Measurements from ENCODE around the gene FEM1B.

FEM1B gene

DNA sequence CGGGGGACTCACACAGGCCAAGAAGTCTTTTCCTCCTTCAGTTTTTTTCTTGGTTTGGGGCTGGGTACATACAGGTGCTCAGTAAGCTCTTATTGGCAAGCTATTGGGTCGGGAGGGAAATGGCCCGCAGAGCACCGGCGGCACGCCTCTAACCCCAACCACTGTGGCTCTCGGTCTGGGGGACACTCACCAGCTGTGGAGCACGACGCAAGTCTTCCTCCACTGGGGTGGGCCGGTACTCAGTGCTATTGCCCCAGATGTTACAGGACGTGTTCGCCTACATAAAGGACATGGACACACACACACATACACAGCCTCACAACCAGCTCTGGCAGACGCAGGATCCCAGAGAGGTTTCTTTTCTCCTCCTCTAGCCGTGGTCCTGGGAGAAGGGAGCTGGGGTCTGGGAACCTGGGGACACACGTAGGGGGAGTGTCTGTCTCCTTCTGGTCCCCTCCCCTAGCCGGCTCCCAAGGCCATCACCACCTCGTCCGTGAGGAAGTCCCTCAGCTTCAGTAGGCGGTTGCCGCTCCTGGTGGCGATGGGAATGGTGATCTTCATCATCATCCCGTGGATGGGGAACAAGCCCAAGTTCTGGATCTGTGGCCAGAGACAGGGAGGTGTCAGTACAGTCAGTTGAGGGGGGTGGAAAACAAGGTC, 33.4 kb downstream of the FEM1B start:
- DNase-seq, result no peak

- no peak for DNase-seq
Measured at GRCh38 chr15:68311464-68311835, 33.9 kb downstream of the FEM1B start.

DNA sequence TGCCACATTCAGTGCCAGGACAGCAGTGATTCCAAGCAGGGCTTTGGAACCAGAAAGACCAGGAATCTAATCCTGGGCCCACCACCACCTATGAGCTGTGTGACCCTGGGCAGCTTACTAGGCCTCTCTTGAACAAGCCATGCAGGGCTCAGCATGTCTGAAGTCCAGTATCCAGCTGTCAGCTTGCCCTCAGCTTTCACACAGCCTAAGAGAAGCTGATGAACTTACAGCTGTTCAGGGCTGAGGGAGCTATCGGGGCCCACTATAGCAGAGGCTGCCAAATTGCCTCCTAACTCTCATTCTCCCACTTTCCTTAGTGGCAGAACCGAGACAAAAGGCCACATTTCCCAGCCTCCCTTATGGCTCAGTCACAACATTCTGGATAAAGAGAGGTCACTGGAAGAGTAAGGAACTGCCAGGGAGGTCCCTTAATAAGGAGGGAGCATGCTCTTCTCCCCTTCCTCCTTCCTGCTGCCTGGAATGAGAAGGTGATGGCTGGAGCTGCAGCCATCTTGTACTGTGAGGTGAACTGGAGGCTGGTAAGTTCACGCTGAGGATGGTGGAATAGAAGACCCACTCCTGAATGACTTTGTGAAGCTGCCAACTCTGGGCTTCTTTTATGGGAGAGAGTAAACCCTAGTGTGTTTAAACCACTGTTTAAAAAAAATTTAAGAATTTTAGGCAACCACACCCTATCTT, 34.5 kb downstream of the FEM1B start:
- DNase-seq, result no peak

DNA sequence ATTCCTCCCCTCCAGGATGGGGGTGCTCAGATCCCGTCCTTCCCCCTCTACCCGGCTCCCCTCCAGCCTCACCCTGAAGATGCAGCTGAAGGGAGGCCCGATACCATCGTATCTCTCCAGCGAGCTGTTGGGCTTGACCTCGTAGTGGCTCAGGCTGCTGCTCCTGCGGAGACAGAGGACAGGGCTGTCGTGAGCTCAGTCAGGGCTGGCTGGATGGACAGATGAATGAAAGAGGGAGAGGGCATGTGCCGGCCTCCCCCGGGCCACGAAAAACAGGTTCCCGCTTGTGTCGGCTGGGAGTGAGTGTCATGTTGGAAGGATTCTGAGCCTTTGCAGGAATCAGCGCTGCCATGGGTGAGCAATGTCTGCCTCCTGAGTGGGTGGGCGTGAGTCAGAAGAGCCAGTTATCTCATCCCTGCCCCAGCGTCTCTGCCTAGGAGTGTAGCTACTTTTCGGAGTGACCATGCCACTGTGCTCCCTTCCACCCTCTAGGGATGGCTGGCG, 35.2 kb downstream of the FEM1B start:
- no peak for DNase-seq

GRCh38 chr15:68313501-68314410, 36.2 kb downstream of the FEM1B start:
- DNase-seq, result no peak

- DNase-seq, result no peak
Measured at GRCh38 chr15:68314563-68314962, 37.0 kb downstream of the FEM1B start.

- no peak for DNase-seq
Measured at GRCh38 chr15:68315035-68315434, 37.5 kb downstream of the FEM1B start.

GRCh38 chr15:68315495-68316031, 38.0 kb downstream of the FEM1B start:
- DNase-seq, result no peak

GRCh38 chr15:68316061-68316804, 38.7 kb downstream of the FEM1B start:
- DNase-seq, result no peak

DNA sequence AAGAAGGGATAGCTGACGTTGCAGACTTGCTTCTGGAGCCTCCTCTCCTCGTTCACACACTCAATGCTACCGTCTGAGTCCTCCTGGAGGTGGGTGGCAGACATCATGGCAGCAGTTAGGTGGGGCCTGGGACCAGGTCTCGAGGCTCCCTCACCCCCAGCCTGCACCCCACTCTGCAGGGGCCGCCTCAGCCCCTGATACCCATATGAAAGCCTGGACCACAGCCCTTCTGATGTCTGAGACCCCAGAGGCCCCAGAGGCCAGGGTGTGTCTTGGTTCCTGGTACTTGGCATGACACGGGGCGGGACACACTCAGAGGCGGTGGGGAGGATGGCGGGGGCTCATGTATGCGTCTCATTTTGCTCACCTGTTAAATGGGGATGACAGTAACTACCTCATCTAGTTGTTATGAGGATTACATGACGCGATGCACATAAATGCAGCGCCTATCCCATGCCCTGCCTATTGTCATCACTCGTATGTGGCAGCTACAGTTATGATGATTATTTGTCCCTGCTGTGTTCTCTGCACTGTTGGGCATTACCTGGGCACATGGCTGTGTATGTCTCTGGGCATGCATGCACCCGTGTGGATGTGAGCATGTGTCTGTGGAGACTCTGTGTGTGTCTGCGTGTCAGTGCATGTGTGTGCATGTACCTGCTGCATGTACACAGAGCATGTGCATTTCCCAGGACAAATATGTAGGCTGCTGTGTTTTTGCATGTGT, 39.9 kb downstream of the FEM1B start:
- DNase-seq, result no peak

DNA sequence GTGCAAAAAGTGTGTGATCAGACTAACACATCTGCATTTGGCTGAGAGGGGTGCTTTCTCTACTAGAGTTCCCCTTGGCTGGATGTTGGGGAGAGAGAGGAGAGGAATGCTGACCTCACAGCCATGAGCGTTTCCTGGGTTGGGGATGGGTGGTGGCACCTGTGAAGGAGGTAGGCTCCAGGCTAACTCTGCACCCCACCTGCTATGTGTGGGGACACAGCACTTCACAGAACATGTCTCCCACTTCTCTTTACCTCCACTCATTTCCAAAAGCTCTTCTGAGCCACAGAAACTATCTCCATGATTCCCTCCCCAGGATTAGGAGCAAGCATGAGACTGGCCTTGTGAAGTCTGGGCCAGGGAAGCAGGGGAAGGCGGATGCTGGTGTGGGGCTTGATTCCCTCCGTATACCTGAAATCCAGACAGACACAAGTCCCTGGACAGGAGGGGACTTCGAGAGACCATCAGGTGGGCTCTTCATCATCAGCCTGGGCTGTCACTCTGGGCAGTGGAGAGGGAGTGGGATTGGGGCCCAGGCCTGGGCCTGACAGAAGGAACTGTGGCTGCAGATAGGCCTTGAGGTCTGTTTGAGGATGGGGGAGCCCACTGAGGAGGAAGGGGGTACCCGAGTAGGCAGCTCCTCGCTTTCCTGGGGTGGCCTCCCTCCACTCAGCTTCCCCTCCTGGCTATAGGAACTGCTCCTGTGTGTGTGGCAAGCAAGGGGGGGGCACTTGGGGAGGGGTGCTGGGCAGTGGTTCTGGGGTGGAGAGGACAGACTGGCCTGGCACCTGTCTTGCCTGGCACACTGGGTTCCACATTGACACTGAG, 40.7 kb downstream of the FEM1B start:
- DNase-seq, result no peak

DNA sequence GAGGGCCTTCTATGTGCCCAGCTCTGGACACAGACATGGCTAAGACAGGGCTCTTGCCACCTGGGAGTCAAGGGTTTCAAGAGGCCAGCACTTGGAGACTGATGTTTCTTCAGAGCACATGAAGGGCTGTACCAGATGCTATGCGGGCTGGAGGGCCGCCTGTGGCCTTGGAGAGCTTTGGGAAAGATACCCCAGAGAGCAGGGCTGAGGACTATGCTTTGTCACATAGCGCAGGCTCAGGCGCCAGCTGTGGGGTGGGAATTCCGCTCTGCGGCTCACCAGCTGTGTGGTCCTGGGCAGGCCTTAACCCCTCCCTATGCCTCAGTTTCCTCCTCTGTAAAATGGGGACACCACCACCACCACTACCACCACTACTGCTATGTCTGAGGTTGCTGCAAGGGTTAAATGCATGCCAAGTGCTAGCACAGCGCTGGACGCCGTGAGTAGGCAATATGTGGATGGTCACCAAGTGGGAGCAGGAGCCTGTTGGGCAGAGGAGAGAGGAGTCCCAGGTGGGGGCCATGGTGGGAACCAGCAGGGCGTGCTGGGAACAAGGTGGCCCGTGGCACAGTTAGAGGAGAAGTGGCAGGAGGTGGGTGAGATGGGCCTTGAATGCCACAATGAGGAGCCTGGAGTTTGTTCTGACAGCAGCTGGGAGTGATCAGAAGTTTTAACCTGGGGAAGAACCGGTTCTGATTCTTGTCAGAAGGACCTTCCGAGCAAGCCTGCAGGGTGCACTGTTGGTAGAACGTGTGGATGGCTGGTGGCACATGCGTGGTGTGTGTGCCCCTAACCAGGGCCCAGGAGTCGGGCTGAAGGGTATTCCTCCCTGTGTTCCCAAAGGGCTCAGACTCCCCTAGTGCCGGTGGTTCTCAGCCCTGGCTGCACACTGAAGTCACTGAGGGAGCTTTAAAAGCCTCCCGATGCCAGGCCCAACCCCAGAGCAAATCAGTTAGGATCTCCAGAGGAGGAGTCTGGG, 41.7 kb downstream of the FEM1B start:
- DNase-seq, result no peak

DNA sequence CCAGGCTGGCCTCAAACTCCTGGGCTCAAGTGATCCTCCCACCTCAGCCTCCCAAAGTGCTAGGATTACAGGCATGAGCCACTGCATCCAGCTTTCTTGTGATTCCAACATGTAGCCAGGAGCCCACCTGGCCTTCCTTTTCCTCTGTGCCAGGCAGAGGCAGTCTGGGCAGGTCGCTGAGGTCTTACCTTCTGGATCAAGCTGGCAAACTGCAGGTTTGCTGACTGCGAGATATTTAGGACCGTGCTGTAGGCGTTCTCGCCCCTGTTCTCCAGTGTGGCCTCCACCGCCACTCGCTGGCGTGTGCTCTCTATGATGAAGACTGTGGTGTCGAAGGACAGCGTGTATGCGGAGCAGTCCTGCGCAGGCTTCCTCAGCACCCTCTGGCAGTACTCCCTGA, 42.5 kb downstream of the FEM1B start:
- no peak for DNase-seq

DNA sequence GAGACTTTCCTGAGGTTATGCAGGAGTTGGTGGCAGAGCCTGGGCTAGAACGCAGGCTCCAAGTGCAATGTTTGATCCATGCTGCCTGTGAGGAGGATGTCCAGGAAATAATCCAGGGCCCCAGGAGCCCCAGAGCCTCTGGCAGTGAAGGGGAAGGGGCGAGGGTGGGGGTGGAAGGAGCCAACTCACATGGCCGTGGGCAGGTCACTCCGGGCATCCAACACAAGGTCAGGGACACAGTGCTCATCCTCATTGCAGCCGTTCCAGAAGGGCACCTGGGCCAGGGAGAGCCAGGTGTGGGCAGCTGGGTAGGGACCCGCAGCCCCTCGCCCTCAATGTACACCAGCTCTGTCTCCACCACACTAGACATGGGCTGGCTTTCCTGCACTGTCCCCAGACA, 43.7 kb downstream of the FEM1B start:
- no peak for DNase-seq

DNA sequence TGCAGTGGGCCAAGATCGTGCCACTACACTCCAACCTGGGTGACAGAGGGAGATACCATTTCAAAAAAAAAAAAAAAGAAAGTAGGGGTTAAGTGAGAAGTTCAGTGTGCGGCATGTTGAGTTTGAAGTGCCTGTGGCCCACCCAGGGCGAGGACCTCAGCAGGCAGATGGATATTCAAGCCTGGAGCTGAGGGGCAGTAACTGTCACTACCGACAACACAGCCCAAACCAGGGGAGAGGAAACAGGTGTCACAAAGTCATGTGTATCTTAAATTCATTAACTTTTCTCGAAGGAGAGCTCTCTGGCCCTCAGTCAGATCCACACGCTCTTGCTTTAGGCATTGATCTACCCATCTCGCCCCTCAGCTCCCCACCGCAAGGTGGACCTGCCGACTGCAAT, 45.3 kb downstream of the FEM1B start:
- DNase-seq, result no peak

DNA sequence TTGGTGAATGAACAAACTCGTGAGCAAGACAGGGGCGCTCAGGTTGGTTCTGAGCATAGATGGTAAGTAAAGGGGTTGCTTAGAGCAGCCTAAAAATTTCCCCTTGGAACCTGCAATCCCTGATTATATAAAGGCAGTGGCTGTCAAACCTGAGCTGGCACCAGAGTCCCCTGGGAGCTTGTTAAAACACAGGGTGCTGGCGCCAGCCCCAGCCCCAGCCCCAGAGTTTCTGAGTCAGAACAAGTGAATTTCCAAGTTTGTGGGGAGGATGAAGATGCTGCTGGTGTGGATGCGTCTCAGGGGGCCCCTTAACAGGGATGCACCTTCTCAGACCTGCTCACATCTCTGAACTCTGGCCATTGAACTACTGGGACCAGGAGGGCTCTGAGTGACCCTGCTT, 48.2 kb downstream of the FEM1B start:
- DNase-seq, result no peak

- DNase-seq, result no peak
Measured at GRCh38 chr15:68326711-68327354, 49.3 kb downstream of the FEM1B start.

- DNase-seq, result no peak
Measured at GRCh38 chr15:68328443-68328842, 50.9 kb downstream of the FEM1B start.

- DNase-seq, result no peak
Measured at GRCh38 chr15:68328964-68329363, 51.4 kb downstream of the FEM1B start.

Measured in bone marrow (tissue), 2 donors.